Activated T-cell treated with anti-CD3 and anti-CD28 coated beads for 48 hours (primary cell): ENCODE results near the gene SNX25.
"Not testable (repeated sequence)": the region's sequence is repeated elsewhere in the genome, so short reads cannot be mapped to it uniquely, and the experiment has no call there.

Experiments
- DNase-seq: peaks from one replicate; pipeline ENCODE4 v3.0.0-alpha.2; 2020; ENCODE audit warnings: low read depth

Gene SNX25

GRCh38 chr4:185205073-185205472 lies 4.3 kb upstream of the SNX25 start:
- not testable (repeated sequence) for DNase-seq

GRCh38 chr4:185205697-185206342 lies 3.6 kb upstream of the SNX25 start:
- no peak for DNase-seq

GRCh38 chr4:185207466-185207865 lies 1.9 kb upstream of the SNX25 start:
- DNase-seq, result no peak

GRCh38 chr4:185209852-185210101 lies 379 bp downstream of the SNX25 start:
- not testable (repeated sequence) for DNase-seq

GRCh38 chr4:185210102-185210981 lies 944 bp downstream of the SNX25 start:
- DNase-seq, result peak; percentile 41

GRCh38 chr4:185211035-185211434 lies 1.6 kb downstream of the SNX25 start:
- no peak for DNase-seq

GRCh38 chr4:185211641-185212040 lies 2.2 kb downstream of the SNX25 start:
- DNase-seq, result no peak

GRCh38 chr4:185212581-185212980 lies 3.2 kb downstream of the SNX25 start:
- no peak for DNase-seq

GRCh38 chr4:185213877-185214276 lies 4.5 kb downstream of the SNX25 start:
- no peak for DNase-seq

GRCh38 chr4:185215261-185215660 lies 5.9 kb downstream of the SNX25 start:
- no peak for DNase-seq

- DNase-seq, result no peak
Measured at GRCh38 chr4:185217408-185217975, 8.1 kb downstream of the SNX25 start.

GRCh38 chr4:185218312-185218711 lies 8.9 kb downstream of the SNX25 start:
- DNase-seq, result no peak

- no peak for DNase-seq
Measured at GRCh38 chr4:185219551-185220344, 10.3 kb downstream of the SNX25 start.

- no peak for DNase-seq
Measured at GRCh38 chr4:185221491-185221890, 12.1 kb downstream of the SNX25 start.

- DNase-seq, result no peak
Measured at GRCh38 chr4:185221912-185222311, 12.5 kb downstream of the SNX25 start.

GRCh38 chr4:185222598-185222997 lies 13.2 kb downstream of the SNX25 start:
- DNase-seq, result no peak

GRCh38 chr4:185224597-185224996 lies 15.2 kb downstream of the SNX25 start:
- DNase-seq, result no peak

GRCh38 chr4:185225940-185226339 lies 16.5 kb downstream of the SNX25 start:
- no peak for DNase-seq

- no peak for DNase-seq
Measured at GRCh38 chr4:185227131-185227551, 17.7 kb downstream of the SNX25 start.

- no peak for DNase-seq
Measured at GRCh38 chr4:185227713-185228278, 18.4 kb downstream of the SNX25 start.

GRCh38 chr4:185229021-185229818 lies 19.8 kb downstream of the SNX25 start:
- DNase-seq, result no peak
